ENCODE measurements around the gene TATDN2.

GRCh38 chr3:10303785-10304184 is 55.5 kb downstream of the TATDN2 start:
- TF ChIP-seq CTCF (conservative IDR thresholded peaks at IDR 0.05) (no peak), ZFX (IDR thresholded peaks at IDR 0.05) (no peak)

All from C4-2B (cell line).